ENCODE results near the gene SAMD15.

DNA sequence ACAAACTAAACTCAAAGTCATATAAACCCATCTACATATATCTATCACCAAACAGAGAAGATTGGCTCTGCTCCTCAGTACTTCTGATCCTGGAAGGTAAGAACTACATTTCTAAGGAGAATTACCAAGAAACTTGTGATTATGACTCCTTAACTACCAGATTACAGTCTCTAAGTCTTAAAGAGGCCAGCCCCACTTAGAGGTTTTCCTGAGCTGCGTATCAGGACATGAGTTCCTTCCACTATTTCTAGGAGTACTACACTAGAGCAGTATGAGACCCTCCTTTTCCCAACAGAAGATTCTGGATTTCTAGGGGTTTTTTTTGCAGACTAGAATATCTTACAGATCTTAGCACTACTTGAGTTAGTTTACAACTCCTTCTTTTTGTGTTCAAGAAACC, 46.2 kb downstream of the SAMD15 start, which contains the start of gene NOXRED1:
- TF ChIP-seq, protein P1, sequence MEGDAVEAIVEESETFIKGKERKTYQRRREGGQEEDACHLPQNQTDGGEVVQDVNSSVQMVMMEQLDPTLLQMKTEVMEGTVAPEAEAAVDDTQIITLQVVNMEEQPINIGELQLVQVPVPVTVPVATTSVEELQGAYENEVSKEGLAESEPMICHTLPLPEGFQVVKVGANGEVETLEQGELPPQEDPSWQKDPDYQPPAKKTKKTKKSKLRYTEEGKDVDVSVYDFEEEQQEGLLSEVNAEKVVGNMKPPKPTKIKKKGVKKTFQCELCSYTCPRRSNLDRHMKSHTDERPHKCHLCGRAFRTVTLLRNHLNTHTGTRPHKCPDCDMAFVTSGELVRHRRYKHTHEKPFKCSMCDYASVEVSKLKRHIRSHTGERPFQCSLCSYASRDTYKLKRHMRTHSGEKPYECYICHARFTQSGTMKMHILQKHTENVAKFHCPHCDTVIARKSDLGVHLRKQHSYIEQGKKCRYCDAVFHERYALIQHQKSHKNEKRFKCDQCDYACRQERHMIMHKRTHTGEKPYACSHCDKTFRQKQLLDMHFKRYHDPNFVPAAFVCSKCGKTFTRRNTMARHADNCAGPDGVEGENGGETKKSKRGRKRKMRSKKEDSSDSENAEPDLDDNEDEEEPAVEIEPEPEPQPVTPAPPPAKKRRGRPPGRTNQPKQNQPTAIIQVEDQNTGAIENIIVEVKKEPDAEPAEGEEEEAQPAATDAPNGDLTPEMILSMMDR (IDR thresholded peaks at IDR 0.05) = no peak
- TF ChIP-seq POLR2A (IDR thresholded peaks at IDR 0.05) = no peak
